ENCODE measurements around the gene BCL7B.

DNA sequence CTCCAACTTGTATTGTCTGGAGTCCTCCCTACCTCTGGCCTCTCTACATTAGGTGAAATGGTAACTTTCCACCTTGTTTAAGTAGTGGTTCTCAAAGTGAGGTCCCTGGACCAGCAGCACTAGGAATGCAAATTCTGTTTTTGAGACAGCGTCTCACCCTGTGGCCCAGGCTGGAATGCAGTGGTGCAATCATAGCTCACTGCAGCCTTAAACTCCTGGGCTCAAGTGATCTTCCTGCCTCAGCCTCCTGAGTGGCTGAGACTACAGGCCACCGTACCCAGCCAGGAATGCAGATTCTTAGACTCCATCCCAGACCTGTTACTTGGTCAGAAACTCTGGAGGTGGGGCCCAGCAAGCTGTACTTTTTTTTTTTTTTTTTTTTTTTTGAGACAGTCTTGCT, 27.7 kb upstream of the BCL7B start:
- TF ChIP-seq, protein P1, sequence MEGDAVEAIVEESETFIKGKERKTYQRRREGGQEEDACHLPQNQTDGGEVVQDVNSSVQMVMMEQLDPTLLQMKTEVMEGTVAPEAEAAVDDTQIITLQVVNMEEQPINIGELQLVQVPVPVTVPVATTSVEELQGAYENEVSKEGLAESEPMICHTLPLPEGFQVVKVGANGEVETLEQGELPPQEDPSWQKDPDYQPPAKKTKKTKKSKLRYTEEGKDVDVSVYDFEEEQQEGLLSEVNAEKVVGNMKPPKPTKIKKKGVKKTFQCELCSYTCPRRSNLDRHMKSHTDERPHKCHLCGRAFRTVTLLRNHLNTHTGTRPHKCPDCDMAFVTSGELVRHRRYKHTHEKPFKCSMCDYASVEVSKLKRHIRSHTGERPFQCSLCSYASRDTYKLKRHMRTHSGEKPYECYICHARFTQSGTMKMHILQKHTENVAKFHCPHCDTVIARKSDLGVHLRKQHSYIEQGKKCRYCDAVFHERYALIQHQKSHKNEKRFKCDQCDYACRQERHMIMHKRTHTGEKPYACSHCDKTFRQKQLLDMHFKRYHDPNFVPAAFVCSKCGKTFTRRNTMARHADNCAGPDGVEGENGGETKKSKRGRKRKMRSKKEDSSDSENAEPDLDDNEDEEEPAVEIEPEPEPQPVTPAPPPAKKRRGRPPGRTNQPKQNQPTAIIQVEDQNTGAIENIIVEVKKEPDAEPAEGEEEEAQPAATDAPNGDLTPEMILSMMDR (IDR thresholded peaks at IDR 0.05) = no peak
- TF ChIP-seq POLR2A (IDR thresholded peaks at IDR 0.05) (no peak), POLR2AphosphoS5 (IDR thresholded peaks at IDR 0.05) (no peak), EP300 (IDR thresholded peaks at IDR 0.05) (no peak)
